HG03457 (cell line): Measurements from ENCODE around the gene LSM12.
"Not testable (repeated sequence)": the region's sequence is repeated elsewhere in the genome, so short reads cannot be mapped to it uniquely, and the experiment has no call there.

ENCODE experiments used
- ATAC-seq: cut with Tn5 transposase; IDR thresholded peaks from one replicate; pipeline ENCODE4 v1.9.1; 2021; ENCODE audit warnings: moderate number of reproducible peaks; ENCODE audit not compliant: unreplicated experiment

Gene LSM12

GRCh38 chr17:44045486-44045885 lies 21.0 kb downstream of the LSM12 start:
- ATAC-seq: no peak

GRCh38 chr17:44044071-44044470 lies 22.4 kb downstream of the LSM12 start:
- no peak for ATAC-seq

GRCh38 chr17:44043272-44043696 lies 23.2 kb downstream of the LSM12 start:
- no peak for ATAC-seq

- no peak for ATAC-seq
These were observed 26.4 kb downstream of the LSM12 start for GRCh38 chr17:44039829-44040635.

GRCh38 chr17:44038604-44039011 lies 27.9 kb downstream of the LSM12 start:
- no peak for ATAC-seq

GRCh38 chr17:44037471-44037870 lies 29.0 kb downstream of the LSM12 start:
- ATAC-seq: no peak

- ATAC-seq: not testable (repeated sequence)
These were observed 31.8 kb downstream of the LSM12 start for GRCh38 chr17:44034688-44035087.

- no peak for ATAC-seq
These were observed 32.5 kb downstream of the LSM12 start for GRCh38 chr17:44033861-44034408.

GRCh38 chr17:44030482-44030881 lies 36.0 kb downstream of the LSM12 start:
- ATAC-seq: no peak

- no peak for ATAC-seq
These were observed 36.7 kb downstream of the LSM12 start for GRCh38 chr17:44029736-44030135.

GRCh38 chr17:44024853-44025252 lies 41.6 kb downstream of the LSM12 start:
- ATAC-seq: no peak

GRCh38 chr17:44024271-44024663 lies 42.2 kb downstream of the LSM12 start:
- no peak for ATAC-seq

GRCh38 chr17:44023545-44024270 lies 42.8 kb downstream of the LSM12 start:
- ATAC-seq: no peak

GRCh38 chr17:44022246-44022645 lies 44.2 kb downstream of the LSM12 start:
- no peak for ATAC-seq

- not testable (repeated sequence) for ATAC-seq
These were observed 45.2 kb downstream of the LSM12 start for GRCh38 chr17:44021227-44021626.

GRCh38 chr17:44014437-44015172 lies 51.9 kb downstream of the LSM12 start, which contains the start of gene TMEM101:
Gene TMEM101, minus strand, starts transcription at chr17:44014963. Its CDS starts 11 bp downstream, at chr17:44014952.
- peak; percentile 48 for ATAC-seq

GRCh38 chr17:44014133-44014436 lies 52.4 kb downstream of the LSM12 start:
- no peak for ATAC-seq

- ATAC-seq: no peak
These were observed 53.6 kb downstream of the LSM12 start for GRCh38 chr17:44012874-44013273.

GRCh38 chr17:44012391-44012790 lies 54.1 kb downstream of the LSM12 start:
- ATAC-seq: no peak

- no peak for ATAC-seq
These were observed 54.6 kb downstream of the LSM12 start for GRCh38 chr17:44011876-44012275.

GRCh38 chr17:44010966-44011647 lies 55.4 kb downstream of the LSM12 start:
- ATAC-seq: no peak
